ENCODE results near the gene IL1RL1.

The IL1RL1 gene

GRCh38 chr2:102337012-102337411 lies 25.6 kb downstream of the IL1RL1 start:
- DNase-seq = no peak

GRCh38 chr2:102337481-102338386 lies 26.4 kb downstream of the IL1RL1 start:
- DNase-seq = no peak

GRCh38 chr2:102340778-102341177 lies 29.4 kb downstream of the IL1RL1 start:
- no peak for DNase-seq

- DNase-seq = no peak
These were observed 31.5 kb downstream of the IL1RL1 start for GRCh38 chr2:102342888-102343287.

GRCh38 chr2:102344397-102344796 lies 33.0 kb downstream of the IL1RL1 start:
- DNase-seq = no peak

- no peak for DNase-seq
These were observed 34.1 kb downstream of the IL1RL1 start for GRCh38 chr2:102345329-102345920.

- no peak for DNase-seq
These were observed 35.2 kb downstream of the IL1RL1 start for GRCh38 chr2:102346381-102347130.

- DNase-seq = no peak
These were observed 38.9 kb downstream of the IL1RL1 start for GRCh38 chr2:102350137-102350793.

GRCh38 chr2:102355526-102356380 lies 44.4 kb downstream of the IL1RL1 start, which contains the start of gene IL18R1:
IL18R1 (plus strand) TSS chr2:102355796; CDS start chr2:102362661, 6,865 bp downstream.
- DNase-seq = peak; percentile 15

- no peak for DNase-seq
These were observed 45.0 kb downstream of the IL1RL1 start for GRCh38 chr2:102356381-102356712.

GRCh38 chr2:102356741-102357140 lies 45.4 kb downstream of the IL1RL1 start:
- DNase-seq = no peak

- no peak for DNase-seq
These were observed 46.6 kb downstream of the IL1RL1 start for GRCh38 chr2:102357937-102358336.

- no peak for DNase-seq
These were observed 47.1 kb downstream of the IL1RL1 start for GRCh38 chr2:102358496-102358895.

GRCh38 chr2:102359527-102359926 lies 48.2 kb downstream of the IL1RL1 start:
- DNase-seq = no peak

GRCh38 chr2:102361632-102362241 lies 50.4 kb downstream of the IL1RL1 start:
- no peak for DNase-seq

- no peak for DNase-seq
These were observed 54.4 kb downstream of the IL1RL1 start for GRCh38 chr2:102365763-102366162.

- DNase-seq = no peak
These were observed 55.2 kb downstream of the IL1RL1 start for GRCh38 chr2:102366406-102367112.

- no peak for DNase-seq
These were observed 56.1 kb downstream of the IL1RL1 start for GRCh38 chr2:102367331-102367971.

GRCh38 chr2:102368461-102369109 lies 57.2 kb downstream of the IL1RL1 start:
- no peak for DNase-seq

- DNase-seq = no peak
These were observed 58.5 kb downstream of the IL1RL1 start for GRCh38 chr2:102369866-102370265.

Measured in NCI-H1048 (cell line).